GM18858 (cell line): ENCODE measurements around the gene SPINK6.

ENCODE experiments used
- ATAC-seq: cut with Tn5 transposase; IDR thresholded peaks from one replicate; pipeline ENCODE4 v1.9.1; 2021; ENCODE audit not compliant: unreplicated experiment

Gene SPINK6

DNA sequence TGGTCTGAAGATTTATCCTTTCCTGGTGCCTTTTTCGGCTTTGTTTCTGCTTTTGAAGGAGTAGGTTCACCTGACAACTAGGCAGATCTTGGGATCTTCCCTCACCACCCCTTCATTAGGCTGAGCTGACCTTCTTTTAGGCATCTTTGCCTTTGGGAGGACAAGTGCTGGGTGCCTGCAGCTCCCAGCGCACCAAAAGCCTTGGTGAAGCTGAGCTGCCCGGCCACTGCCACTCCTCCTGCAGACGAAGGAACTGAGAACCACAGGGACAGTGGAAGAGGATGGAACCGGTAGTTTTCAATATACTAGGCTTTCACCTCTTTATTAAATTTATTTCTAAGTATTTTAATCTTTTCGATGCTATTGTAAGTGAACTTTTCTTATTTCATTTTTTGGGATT lies 18.7 kb downstream of the SPINK6 start:
- ATAC-seq, result no peak

- no peak for ATAC-seq
These were observed 21.4 kb downstream of the SPINK6 start for GRCh38 chr5:148224117-148224742.

GRCh38 chr5:148228392-148228984 lies 25.6 kb downstream of the SPINK6 start:
- ATAC-seq, result no peak

- ATAC-seq, result no peak
These were observed 27.0 kb downstream of the SPINK6 start for GRCh38 chr5:148229840-148230239.

DNA sequence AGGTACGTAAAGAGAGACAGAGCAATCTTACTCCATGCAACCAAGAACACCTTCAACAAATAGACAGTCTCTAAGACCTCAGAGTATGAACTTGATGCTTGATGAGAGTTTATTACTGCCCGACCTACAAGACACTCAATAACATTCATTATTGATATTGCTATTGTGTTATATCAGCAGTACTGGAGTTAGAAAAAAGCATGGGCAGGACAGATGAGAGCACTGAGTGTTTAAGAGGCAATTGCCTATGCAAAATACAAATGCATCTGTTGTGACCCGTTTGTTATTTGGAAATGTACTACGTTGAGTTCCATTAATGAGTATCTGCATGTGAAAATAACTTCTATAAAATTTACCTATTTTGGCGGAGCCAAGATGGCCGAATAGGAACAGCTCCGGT lies 27.4 kb downstream of the SPINK6 start:
- ATAC-seq, result no peak

DNA sequence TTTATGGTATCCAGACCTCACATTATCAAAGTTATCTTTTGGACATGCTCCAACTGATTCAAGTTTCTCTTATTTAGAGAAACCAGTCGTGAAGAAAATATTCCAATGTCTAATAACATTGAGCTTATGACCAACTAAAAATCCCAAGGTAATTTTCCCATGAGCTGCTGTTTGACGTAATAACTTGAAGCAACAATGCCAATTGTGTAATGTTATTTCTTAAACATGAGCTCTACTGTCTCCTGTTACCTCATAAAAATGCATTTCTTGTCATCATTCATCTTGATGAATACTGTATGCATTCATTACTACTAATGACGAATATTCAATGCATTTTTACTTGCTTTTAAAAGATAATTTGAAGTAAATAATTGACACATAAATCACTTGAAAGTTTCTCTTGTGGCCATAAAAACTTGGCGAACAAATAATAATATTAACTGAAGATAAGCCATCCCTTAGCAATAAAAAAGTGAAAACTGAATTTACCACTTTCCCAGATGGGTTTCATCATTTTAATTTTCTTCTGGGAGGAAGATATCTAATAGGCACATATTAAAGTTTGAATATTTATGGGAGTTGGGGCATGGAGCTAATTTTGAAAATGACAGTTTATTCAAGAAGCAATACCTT lies 35.1 kb downstream of the SPINK6 start:
- no peak for ATAC-seq

DNA sequence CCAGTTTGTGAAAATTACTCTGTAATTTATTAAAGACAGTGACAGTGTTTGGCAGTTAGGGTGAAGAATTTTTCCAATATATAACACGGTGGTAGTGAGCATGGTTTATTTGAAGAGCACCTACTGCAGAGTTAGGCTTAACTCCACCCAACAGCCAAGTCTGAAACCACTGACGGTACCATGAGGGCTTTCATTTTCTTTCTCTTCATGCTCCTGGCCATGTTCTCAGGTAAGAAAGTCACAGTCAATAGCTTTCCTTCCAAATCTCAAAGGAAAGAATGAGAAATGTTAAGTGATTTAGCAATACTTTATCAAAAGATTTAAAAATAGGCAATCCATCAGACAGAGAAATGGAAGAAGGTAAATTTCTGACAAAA lies 35.6 kb downstream of the SPINK6 start, which contains the start of gene MARCOL:
Gene MARCOL (plus strand): TSS at position 108 of the 377 bp plus-strand sequence. CDS start 73 bp downstream, at position 181.
- ATAC-seq, result no peak

- ATAC-seq, result no peak
These were observed 46.1 kb downstream of the SPINK6 start for GRCh38 chr5:148248894-148249293.

DNA sequence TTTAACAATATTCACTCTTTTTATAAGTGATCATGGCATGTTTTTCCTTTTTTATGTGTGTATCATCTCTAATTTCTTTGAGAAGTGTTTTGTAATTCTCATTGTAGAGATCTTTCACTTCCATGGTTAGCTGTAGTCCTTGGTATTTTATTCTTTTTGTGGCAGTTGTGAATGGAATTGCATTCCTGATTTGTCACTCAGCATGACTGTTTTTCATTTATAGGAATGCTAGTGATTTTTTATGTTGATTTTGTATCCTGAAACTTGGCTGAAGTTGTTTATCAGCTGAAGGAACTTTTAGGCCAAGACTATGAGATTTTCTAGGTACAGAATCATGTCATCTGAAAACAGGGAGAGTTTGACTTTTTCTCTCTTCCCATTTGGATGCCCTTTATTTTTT lies 52.6 kb downstream of the SPINK6 start:
- ATAC-seq, result no peak

DNA sequence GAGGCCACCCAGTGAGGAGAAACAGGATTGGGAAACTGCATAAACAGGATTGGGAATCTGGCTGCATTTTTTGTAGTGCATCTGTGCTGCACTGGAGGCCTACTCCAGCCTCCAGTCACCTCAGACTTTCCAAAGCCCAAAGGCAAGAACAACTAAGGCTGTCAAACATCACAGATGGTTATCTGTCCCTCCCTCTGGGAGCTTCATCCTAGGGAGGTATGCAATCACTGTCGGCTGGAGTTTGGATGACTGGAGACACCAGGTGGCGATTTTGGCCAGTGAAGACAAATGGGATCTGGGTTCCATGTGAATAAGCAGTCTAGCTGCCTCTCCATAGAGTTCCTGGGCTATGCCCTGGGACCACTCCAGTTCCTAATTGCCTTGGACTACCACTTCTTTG lies 56.4 kb downstream of the SPINK6 start:
- ATAC-seq, result no peak

GRCh38 chr5:148261221-148261620 lies 58.4 kb downstream of the SPINK6 start:
- no peak for ATAC-seq
